IMR-90 (cell line): ENCODE results near the gene STKLD1. TPM values are rescaled to one million over a fixed set of nuclear protein-coding genes. Genes with fewer than 3 reads are reported as not detected.

Experiments
- ATAC-seq: fragments of 200-7000 bp; cut with Tn5 transposase; 2 replicates; pipeline ENCODE4 v1.9.1; 2020; ENCODE audit warnings: low read depth, mild to moderate bottlenecking, moderate library complexity
- BruUV-seq: library from RNA; stranded (reverse); fragments of 400-500 nt; replicated peaks from 2 replicates; lab custom pipeline; 2021; lab: Mats Ljungman, UMichigan
- CTCF ChIA-PET: fragments of 300-600 bp; formaldehyde crosslinking; extraction: SDS; loops from one replicate; lab custom pipeline; 2021; ENCODE audit warnings: antibody characterized with exemption; lab: Yijun Ruan, JAX
- POLR2A ChIA-PET: fragments of 300-600 bp; sonication (Branson Sonifier 250); formaldehyde crosslinking; loops from one replicate; lab custom pipeline; 2022; ENCODE audit warnings: antibody characterized with exemption; ENCODE audit not compliant: unreplicated experiment; lab: Charles Lee
- DNase-seq: peaks from one replicate; pipeline ENCODE4 v3.0.0; 2013
- H2AFZ ChIP-seq: replicated peaks from 2 replicates; pipeline ENCODE3; 2013; ENCODE audit warnings: low read length, mild to moderate bottlenecking; ENCODE audit not compliant: poor library complexity
- H2AK5ac ChIP-seq: 2 replicates; pipeline ENCODE4 v1.6.1; 2013; ENCODE audit warnings: low read depth, low read length, inconsistent platforms
- H2AK9ac ChIP-seq: replicated peaks from 2 replicates; pipeline ENCODE3; 2013; ENCODE audit warnings: mild to moderate bottlenecking, low read depth, low read length, moderate library complexity; ENCODE audit not compliant: poor library complexity
- H2BK120ac ChIP-seq: 2 replicates; pipeline ENCODE4 v1.6.1; 2013; ENCODE audit warnings: low read depth, low read length, inconsistent platforms
- H2BK15ac ChIP-seq: 3 replicates; pipeline ENCODE4 v1.6.1; 2013; ENCODE audit warnings: low read depth, low read length, inconsistent platforms
- H2BK20ac ChIP-seq: 2 replicates; pipeline ENCODE4 v1.6.1; 2013; ENCODE audit warnings: low read depth, mild to moderate bottlenecking, inconsistent platforms, low read length, moderate library complexity
- H2BK5ac ChIP-seq: 2 replicates; pipeline ENCODE4 v1.6.1; 2013; ENCODE audit warnings: mild to moderate bottlenecking, low read depth, low read length, inconsistent platforms; ENCODE audit not compliant: poor library complexity, severe bottlenecking
- H3K14ac ChIP-seq: replicated peaks from 2 replicates; pipeline ENCODE4 v1.6.1; 2013; ENCODE audit warnings: low read depth, low read length, inconsistent platforms
- H3K18ac ChIP-seq: 2 replicates; pipeline ENCODE4 v1.6.1; 2013; ENCODE audit warnings: low read depth, low read length, control low read depth
- H3K23ac ChIP-seq: 2 replicates; pipeline ENCODE4 v1.6.1; 2013; ENCODE audit warnings: low read depth, low read length, inconsistent platforms
- H3K27ac ChIP-seq: 2 replicates; pipeline ENCODE4 v1.5.1; 2013; ENCODE audit warnings: mild to moderate bottlenecking, control low read depth, low read length; ENCODE audit not compliant: insufficient read depth
- H3K27me3 ChIP-seq: 2 replicates; pipeline ENCODE4 v1.6.1; 2013; ENCODE audit warnings: low read length; ENCODE audit not compliant: control insufficient read depth, insufficient read depth
- H3K36me3 ChIP-seq: 2 replicates; pipeline ENCODE4 v1.6.1; 2013; ENCODE audit warnings: low read length, mixed read lengths; ENCODE audit not compliant: control insufficient read depth, insufficient read depth
- H3K4ac ChIP-seq: 2 replicates; pipeline ENCODE4 v1.6.1; 2013; ENCODE audit warnings: low read depth, low read length, inconsistent platforms
- H3K4me1 ChIP-seq: 2 replicates; pipeline ENCODE4 v1.6.1; 2013; ENCODE audit warnings: low read length, mixed read lengths; ENCODE audit not compliant: control insufficient read depth, insufficient read depth
- H3K4me2 ChIP-seq: 2 replicates; pipeline ENCODE4 v1.6.1; 2013; ENCODE audit warnings: low read depth, mild to moderate bottlenecking, control low read depth, low read length, moderate library complexity
- H3K4me3 ChIP-seq: 2 replicates; pipeline ENCODE4 v1.5.1; 2013; ENCODE audit warnings: low read depth, mild to moderate bottlenecking, control low read depth, low read length, moderate library complexity; ENCODE audit not compliant: insufficient read depth
- H3K56ac ChIP-seq: 2 replicates; pipeline ENCODE4 v1.6.1; 2013; ENCODE audit warnings: low read length, inconsistent platforms; ENCODE audit not compliant: insufficient read depth; ENCODE audit errors: extremely low read depth
- H3K79me1 ChIP-seq, 2 experiments: 2 replicates each; pipeline ENCODE4 v1.6.1; 2013; ENCODE audit warnings: low read length in 2 of 2, inconsistent platforms in 1 of 2, low read depth in 1 of 2
- H3K9ac ChIP-seq: 2 replicates; pipeline ENCODE4 v1.6.1; 2013; ENCODE audit warnings: low read depth, low read length, control low read depth
- H3K9me1 ChIP-seq: 2 replicates; pipeline ENCODE4 v1.6.1; 2013; ENCODE audit warnings: low read length, inconsistent platforms; ENCODE audit not compliant: insufficient read depth
- H3K9me3 ChIP-seq: 2 replicates; pipeline ENCODE4 v1.6.1; 2013; ENCODE audit warnings: low read length; ENCODE audit not compliant: control insufficient read depth, insufficient read depth
- H4K20me1 ChIP-seq: 2 replicates; pipeline ENCODE4 v1.6.1; 2013; ENCODE audit warnings: low read length, inconsistent platforms; ENCODE audit not compliant: insufficient read depth
- H4K5ac ChIP-seq: 2 replicates; pipeline ENCODE4 v1.6.1; 2013; ENCODE audit warnings: mild to moderate bottlenecking, low read depth, low read length, control low read depth
- H4K8ac ChIP-seq, 2 experiments: 2 replicates each; pipeline ENCODE4 v1.6.1; 2013; ENCODE audit warnings: low read depth in 2 of 2, low read length in 2 of 2, control low read depth in 1 of 2, inconsistent platforms in 1 of 2
- H4K91ac ChIP-seq: 2 replicates; pipeline ENCODE4 v1.6.1; 2013; ENCODE audit warnings: low read depth, low read length, inconsistent platforms; ENCODE audit not compliant: insufficient read depth
- CEBPB ChIP-seq: IDR thresholded peaks from 2 replicates; pipeline ENCODE4 v1.6.1; 2012; ENCODE audit warnings: low read depth, low read length, improper control_type of control experiment
- FOS ChIP-seq: fragments of 150-350 bp; IDR thresholded peaks from 2 replicates; pipeline ENCODE4 v1.6.1; 2016; ENCODE audit warnings: low read depth, low read length
- WGBS, 2 experiments: methylation state at CpG; one replicate each; pipeline versions ENCODE4 v1.1.5 to v1.1.7; 2013; ENCODE audit warnings: missing lambda C conversion rate in 2 of 2; ENCODE audit not compliant: insufficient read length in 1 of 2; ENCODE audit errors: extremely low coverage in 2 of 2; 5-methylcytosine and 5-hydroxymethylcytosine counted together
- dilution Hi-C: fragments of 300-500 bp; cut with HindIII; formaldehyde crosslinking; loops from one replicate; pipeline ENCODE4 v1.14.3; 2018; ENCODE audit warnings: low sequenced_read_pairs; ENCODE audit not compliant: unreplicated experiment
- in situ Hi-C: fragments of 300-500 bp; cut with MboI; formaldehyde crosslinking; loops from 3 replicates; pipeline ENCODE4 v1.14.3; 2019; ENCODE audit warnings: low sequenced_read_pairs, inconsistent platforms, mixed read lengths
- intact Hi-C: fragments of 100-400 bp; cut with micrococcal nuclease; formaldehyde crosslinking; loops from 2 replicates; pipeline ENCODE4 v1.10.0; 2022
- polyA plus RNA-seq, 3 experiments: library from polyadenylated mRNA; depleted of rRNA; stranded (reverse); fragments of >200 nt; gene quantifications; 2 replicates each; pipeline ENCODE4 v1.2.3, GENCODE V29; 2012; ENCODE audit warnings: low replicate concordance in 1 of 3
- total RNA-seq: library from RNA; depleted of rRNA; stranded (reverse); fragments of >200 nt; gene quantifications from 2 replicates; pipeline ENCODE4 v1.2.3, GENCODE V29; 2012

The STKLD1 gene
- total and polyA plus RNA-seq, 2 of the 4 experiments (the other 2 are of a cell fraction), result 0.54 to 0.65 TPM

- Histone ChIP-seq H4K91ac (no peak overlapping the region), H3K23ac (no peak overlapping the region)
- POLR2A ChIA-PET, result no interaction called here
These were observed 12.9 kb downstream of the STKLD1 start for GRCh38 chr9:133389025-133389557.

More at GRCh38 chr9:133389025-133389557, 12.9 kb downstream of the STKLD1 start:
- CTCF ChIA-PET, result no interaction called here
- Histone ChIP-seq H3K4ac (no peak overlapping the region), H3K14ac (no peak overlapping the region), H3K27ac (no peak overlapping the region), H3K36me3 (no peaks in the 10 kb centered on the region), H2AFZ (no peak overlapping the region), H3K4me2 (no peak overlapping the region), H2BK5ac (no peak overlapping the region), H3K9me1 (no peaks in the 10 kb centered on the region), H2AK5ac (no peak overlapping the region), H2BK20ac (no peak overlapping the region), H3K27me3 (peaks cover 12% of the 10 kb centered on the region), H3K9ac (no peak overlapping the region), H3K56ac (no peak overlapping the region), H4K5ac (no peak overlapping the region), H3K9me3 (no peaks in the 10 kb centered on the region), H3K4me1 (no peaks in the 10 kb centered on the region), H2AK9ac (no peak overlapping the region), H4K20me1 (no peaks in the 10 kb centered on the region; the same call in 1 of the 2 replicates), H2BK120ac (no peak overlapping the region), H2BK15ac (no peak overlapping the region), H3K18ac (no peak overlapping the region), H3K79me1 (no peaks in the 10 kb centered on the region), H3K4me3 (no peak overlapping the region), H4K8ac (no peak overlapping the region)
- intact Hi-C loops (no loop called here), dilution Hi-C loops (no loop called here), in situ Hi-C loops (no loop called here)
- ATAC-seq (no peak), DNase-seq (no peak)
- no TSS peak for BruUV-seq
- 85% methylated on average over 4 of the region's 12 CpGs; no CpG with 5 or more reads in 1 of the 2 experiments for whole genome bisulfite sequencing, 2 experiments
- no peak for TF ChIP-seq CEBPB
- TF ChIP-seq FOS, result no peak
